ENCODE results near the gene PHF3.

The PHF3 gene

DNA sequence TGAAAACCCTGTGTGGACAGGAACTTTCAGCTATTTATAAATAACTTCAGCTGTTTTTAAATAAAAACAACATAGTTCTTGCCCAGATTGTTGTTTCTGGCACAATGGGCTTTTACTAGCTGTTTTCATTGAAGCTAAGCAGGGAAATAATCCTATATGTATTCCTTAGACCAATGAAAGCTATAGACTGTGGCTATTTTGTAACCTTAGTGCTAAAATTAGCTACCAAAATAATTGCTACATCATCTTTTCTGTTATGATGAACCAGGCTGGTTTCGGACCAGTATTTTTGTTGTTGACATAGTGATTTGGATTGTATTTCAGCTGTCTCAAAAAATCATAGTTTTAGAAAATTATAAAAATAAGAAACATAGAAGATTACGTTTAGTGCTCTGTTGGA is 13.7 kb downstream of the PHF3 start:
- H3K4me3 ChIP-seq (ENCODE audit: low read depth, low read length) = no peak overlapping the region
- TF ChIP-seq, protein P1, sequence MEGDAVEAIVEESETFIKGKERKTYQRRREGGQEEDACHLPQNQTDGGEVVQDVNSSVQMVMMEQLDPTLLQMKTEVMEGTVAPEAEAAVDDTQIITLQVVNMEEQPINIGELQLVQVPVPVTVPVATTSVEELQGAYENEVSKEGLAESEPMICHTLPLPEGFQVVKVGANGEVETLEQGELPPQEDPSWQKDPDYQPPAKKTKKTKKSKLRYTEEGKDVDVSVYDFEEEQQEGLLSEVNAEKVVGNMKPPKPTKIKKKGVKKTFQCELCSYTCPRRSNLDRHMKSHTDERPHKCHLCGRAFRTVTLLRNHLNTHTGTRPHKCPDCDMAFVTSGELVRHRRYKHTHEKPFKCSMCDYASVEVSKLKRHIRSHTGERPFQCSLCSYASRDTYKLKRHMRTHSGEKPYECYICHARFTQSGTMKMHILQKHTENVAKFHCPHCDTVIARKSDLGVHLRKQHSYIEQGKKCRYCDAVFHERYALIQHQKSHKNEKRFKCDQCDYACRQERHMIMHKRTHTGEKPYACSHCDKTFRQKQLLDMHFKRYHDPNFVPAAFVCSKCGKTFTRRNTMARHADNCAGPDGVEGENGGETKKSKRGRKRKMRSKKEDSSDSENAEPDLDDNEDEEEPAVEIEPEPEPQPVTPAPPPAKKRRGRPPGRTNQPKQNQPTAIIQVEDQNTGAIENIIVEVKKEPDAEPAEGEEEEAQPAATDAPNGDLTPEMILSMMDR (IDR thresholded peaks at IDR 0.05; ENCODE audit: borderline replicate concordance, insufficient read depth, low read depth, low read length) = no peak

DNA sequence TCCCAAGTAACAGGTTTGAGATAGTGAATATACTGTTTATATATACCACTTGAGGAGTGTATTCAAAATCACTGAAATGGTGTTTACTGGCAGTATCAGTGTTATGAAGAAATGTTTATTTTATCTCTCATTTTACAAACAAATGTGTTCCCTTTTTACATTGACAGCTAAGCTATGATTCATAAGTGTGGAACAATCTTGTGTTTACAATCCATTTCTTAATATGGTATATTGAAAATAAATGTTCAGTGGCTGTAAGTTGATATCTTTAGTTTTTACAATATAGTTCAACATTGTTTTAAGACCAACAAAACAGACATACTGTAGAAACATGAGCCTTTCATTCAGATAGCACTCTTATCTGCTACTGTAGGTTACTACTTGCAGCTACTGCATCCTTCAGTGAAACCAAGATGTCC is 14.3 kb downstream of the PHF3 start:
- no peak overlapping the region for H3K4me3 ChIP-seq (ENCODE audit: low read depth, low read length)
- TF ChIP-seq, protein P1 (IDR thresholded peaks at IDR 0.05; ENCODE audit: borderline replicate concordance, insufficient read depth, low read depth, low read length) = no peak

GRCh38 chr6:63652980-63653379 is 17.4 kb downstream of the PHF3 start:
- TF ChIP-seq, protein P1 (IDR thresholded peaks at IDR 0.05; ENCODE audit: borderline replicate concordance, insufficient read depth, low read depth, low read length) = no peak
- no peak overlapping the region for H3K4me3 ChIP-seq (ENCODE audit: low read depth, low read length)

GRCh38 chr6:63660757-63661156 is 25.2 kb downstream of the PHF3 start:
- H3K4me3 ChIP-seq (ENCODE audit: low read depth, low read length) = no peak overlapping the region
- TF ChIP-seq, protein P1 (IDR thresholded peaks at IDR 0.05; ENCODE audit: borderline replicate concordance, insufficient read depth, low read depth, low read length) = no peak

DNA sequence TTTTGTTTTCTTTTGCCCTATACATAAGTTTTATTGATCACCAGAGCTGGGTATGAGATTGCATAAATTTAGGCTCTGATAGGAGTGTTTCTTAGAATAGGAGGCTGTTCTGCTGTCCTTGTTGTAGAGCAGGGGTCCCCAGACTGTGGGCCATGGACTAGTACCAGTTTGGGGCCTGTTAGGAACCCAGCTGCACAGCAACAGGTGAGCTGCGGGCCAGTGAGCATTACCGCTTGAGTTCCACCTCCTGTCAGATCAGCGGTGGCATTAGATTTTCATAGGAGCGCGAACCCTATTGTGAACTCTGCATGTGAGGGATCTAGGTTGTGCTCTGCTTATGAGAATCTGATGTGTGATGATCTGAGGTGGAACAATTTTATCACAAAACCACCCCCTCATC is 26.2 kb downstream of the PHF3 start:
- no peak overlapping the region for H3K4me3 ChIP-seq (ENCODE audit: low read depth, low read length)
- TF ChIP-seq, protein P1 (IDR thresholded peaks at IDR 0.05; ENCODE audit: borderline replicate concordance, insufficient read depth, low read depth, low read length) = no peak

- TF ChIP-seq, protein P1 (IDR thresholded peaks at IDR 0.05; ENCODE audit: borderline replicate concordance, insufficient read depth, low read depth, low read length) = no peak
- H3K4me3 ChIP-seq (ENCODE audit: low read depth, low read length) = no peak overlapping the region
Observed at GRCh38 chr6:63663147-63663955, 27.7 kb downstream of the PHF3 start.

- TF ChIP-seq, protein P1 (IDR thresholded peaks at IDR 0.05; ENCODE audit: borderline replicate concordance, insufficient read depth, low read depth, low read length) = no peak
- H3K4me3 ChIP-seq (ENCODE audit: low read depth, low read length) = no peak overlapping the region
Observed at GRCh38 chr6:63663956-63664281, 28.3 kb downstream of the PHF3 start.

Measured in GM12875 (cell line).